Measurements from ENCODE around the gene AP3S1.
A peak's percentile ranks its signal among the peaks of the same experiment; 100 is the strongest.

The AP3S1 gene

GRCh38 chr5:115944501-115944900, 102.8 kb downstream of the AP3S1 start:
- DNase-seq, result no peak

- DNase-seq, result no peak
These were observed 104.9 kb downstream of the AP3S1 start for GRCh38 chr5:115946655-115947054.

GRCh38 chr5:115947260-115947659, 105.5 kb downstream of the AP3S1 start:
- DNase-seq, result no peak

- DNase-seq, result no peak
These were observed 106.4 kb downstream of the AP3S1 start for GRCh38 chr5:115948091-115948534.

- no peak for DNase-seq
These were observed 107.4 kb downstream of the AP3S1 start for GRCh38 chr5:115949096-115949495.

- no peak for DNase-seq
These were observed 110.9 kb downstream of the AP3S1 start for GRCh38 chr5:115952588-115952987.

- DNase-seq, result no peak
These were observed 112.4 kb downstream of the AP3S1 start for GRCh38 chr5:115954144-115954543.

GRCh38 chr5:115956957-115957356, 115.2 kb downstream of the AP3S1 start:
- no peak for DNase-seq

- DNase-seq, result peak; percentile 62
These were observed 119.9 kb downstream of the AP3S1 start for GRCh38 chr5:115961381-115962238.

- no peak for DNase-seq
These were observed 120.5 kb downstream of the AP3S1 start, which contains the start of gene LVRN for GRCh38 chr5:115962239-115962564. TSS of gene LVRN (plus strand) at chr5:115962475. CDS start at chr5:115962618, 143 bp downstream.

- no peak for DNase-seq
These were observed 121.0 kb downstream of the AP3S1 start for GRCh38 chr5:115962565-115963402.

- no peak for DNase-seq
These were observed 121.8 kb downstream of the AP3S1 start for GRCh38 chr5:115963566-115963965.

All from amniotic stem cell (primary cell).